NK-92 treated with Interleukin-12 subunit alpha and Interleukin-12 subunit beta, amount 100 ng/mL, for 24 hours (cell line): ENCODE results near the gene ZNF860.
"Not testable (repeated sequence)": the region's sequence is repeated elsewhere in the genome, so short reads cannot be mapped to it uniquely, and the experiment has no call there.

Experiments used
- DNase-seq: peaks from one replicate; lab custom pipeline; 2025; lab: John Stamatoyannopoulos, UW

The ZNF860 gene

DNA sequence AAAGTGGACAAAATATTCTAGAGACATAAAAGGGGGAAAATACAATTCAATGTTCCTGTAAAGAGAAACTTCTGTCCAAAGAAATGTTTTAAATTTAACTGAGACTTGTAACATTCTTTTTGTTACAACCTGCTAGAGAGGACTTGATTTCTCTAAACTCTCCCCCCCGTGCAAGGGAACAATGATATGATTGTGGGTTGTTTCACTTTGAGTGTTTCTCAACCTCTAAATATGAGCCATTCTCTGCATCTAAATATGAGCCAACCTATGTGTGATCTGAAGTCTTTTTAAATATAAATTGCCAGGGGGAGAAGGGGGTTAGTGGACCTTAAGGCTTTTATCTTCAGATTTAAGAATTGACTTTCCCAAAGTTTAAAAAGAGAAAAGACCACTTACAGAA, 14.6 kb downstream of the ZNF860 start:
- no peak for DNase-seq

DNA sequence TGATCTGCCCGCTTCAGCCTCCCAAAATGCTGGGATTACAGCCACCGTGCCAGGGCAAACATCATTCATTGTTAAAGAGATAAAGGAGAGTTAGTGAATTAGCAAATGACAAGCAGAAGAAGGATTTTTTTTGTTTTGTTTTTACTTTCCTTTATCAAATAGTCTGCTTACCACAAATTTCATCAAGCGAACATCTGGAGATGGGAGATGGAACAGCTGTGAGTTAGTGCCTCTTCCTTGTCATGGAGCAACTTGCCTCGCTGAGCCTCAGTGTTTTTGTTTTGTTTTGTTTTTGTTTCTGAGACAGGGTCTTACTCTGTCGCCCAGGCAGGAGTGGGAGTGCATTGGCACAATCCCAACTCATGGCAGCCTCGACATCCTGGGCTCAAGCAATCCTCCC, 15.9 kb downstream of the ZNF860 start:
- DNase-seq = no peak

DNA sequence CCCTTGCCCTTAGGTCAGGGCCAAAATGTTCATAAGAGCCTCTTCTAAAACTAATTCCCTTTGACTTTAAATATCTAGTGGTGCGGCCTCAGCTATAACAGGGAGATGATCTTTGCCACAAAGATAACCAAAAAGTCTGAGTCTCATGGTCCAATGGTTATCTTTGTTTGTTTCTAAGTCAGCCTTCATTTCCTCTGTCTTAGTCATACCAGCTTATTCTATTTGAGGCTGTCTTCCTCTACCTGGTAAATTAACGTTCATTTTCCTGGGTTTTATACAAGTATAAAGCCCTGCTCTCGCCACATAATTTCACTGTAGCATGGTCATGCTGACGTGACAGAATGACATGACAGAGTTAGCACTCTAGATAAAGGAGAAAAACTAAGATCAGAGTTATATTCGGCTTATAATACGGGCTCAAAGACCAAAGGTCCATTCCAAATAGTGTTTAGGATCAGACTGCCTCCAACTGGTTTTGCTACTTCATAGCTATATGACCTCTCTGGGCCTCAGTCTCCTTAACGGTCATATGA, 18.4 kb downstream of the ZNF860 start:
- no peak for DNase-seq

DNA sequence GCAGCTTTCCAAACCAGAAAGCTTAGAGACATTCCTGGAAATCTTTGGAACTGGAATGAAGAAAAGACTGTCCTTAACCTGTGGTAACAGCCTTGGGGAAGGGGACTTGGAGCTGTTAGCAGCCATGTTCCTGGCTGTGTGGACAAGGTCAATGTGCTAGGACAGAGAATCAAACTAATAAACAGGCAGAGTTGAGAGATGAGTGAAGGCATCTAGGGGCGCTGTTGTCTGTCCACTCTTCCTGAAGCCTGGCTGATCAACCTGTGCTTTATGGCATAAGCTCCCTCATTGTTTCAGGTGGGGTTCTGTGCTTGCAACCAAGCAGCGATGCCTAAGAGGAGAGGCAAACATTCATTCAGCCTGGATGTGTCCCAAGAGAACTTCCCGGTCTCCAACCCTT, 19.3 kb downstream of the ZNF860 start:
- DNase-seq = no peak

DNA sequence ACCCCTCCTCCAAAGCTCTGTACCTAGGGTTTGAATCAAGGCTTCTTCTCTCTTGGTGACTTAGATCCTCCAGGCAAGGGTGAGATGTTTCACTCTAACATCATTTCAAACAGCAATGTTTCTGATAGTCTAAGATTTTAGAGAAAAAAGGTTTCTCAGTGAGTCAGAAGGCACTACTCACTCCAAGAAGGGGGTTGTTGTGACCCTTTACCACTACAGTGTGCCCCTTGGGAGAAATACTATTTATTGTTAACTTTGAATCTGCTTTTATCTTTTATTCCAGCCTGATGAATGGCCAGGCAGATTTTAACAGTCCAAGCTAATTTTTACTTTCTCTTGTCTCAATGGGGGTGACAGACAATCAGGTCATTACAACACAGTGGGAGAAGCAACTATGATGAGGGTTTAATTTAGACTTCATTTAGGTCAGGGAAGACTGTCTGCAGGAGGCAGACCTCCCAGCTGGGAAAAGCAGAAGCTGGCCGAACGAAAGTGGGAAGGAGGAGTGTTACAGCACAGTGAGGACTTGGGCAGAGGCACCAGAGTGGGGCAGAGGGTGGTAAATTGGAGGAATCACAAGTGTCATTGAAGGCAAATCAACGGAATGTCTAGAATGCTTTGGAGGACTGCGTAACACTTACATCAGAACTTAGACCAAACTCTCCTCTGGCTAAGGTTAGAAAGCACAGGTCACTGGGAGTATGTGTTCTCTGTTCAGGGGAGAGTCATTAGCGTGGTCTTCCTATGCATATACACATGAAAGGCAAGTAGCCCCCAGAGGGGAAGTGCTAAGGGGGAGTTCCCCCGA, 21.2 kb downstream of the ZNF860 start:
- no peak for DNase-seq

DNA sequence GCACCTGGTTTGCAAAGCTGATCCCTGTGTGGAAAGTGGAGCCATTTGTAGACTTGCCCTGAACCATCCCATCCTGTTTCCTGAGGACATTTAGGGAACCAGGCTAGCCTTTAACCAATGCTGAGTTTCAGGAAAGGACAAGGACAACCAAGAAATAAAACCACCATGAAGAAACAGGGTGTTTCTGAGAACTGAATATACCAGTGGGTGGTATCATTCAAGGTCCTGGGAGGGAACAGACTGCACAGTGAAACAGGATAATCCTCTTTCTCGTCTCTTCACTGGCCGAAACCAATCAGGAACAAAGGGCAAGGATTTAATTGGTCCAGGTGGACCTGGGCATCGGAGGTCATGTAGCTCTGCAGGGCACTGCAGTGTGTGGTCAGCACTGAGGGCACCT, 21.8 kb downstream of the ZNF860 start:
- no peak for DNase-seq

DNA sequence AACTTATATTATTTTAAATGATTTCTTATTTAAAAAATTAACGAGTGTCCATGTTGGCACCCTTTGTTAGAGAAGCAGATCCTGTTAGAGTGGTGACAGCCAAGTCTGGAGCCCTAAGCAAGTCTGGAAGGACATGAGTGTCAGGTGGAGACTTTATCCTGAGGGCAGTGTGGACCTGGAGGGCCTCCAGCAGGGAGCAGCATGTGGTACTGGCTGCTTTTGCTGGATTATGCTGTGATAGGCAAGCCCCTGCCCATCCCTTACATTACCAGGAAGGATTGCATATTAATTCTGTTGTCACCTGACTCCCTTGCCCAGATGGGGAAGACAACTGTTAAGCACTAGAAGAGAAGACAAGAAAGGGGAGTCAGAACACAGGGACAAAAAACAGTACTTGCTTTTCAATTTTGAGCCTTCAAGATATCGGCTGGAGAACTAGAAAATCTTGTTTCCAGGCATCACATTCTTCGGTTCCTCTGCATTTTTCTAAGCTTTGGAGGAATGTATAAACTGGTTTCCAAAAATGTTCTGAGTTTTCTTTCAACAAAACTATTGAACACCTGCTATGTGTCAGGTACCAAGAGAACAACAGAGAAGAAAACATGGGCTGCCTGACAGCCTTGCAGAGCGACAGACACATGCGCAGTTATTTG, 22.7 kb downstream of the ZNF860 start:
- no peak for DNase-seq

DNA sequence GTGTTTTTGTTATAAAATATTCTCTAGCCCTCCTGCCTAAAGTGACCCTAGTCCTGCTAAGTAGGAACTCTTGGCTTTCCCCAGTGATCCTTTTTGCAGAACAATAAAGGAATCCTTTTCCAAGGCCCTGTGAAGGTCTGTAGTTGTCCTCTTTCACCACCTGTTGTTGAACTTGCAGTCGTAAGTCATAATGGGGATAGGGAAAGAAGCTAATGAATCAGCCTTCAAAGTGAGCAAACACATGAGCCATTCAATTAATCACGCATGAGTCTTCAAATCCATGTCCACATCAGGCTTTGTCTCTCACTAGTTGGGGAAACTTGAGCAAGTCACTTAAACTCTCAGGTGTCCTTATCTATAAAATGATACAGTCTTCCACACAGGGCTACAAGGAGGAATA, 27.6 kb downstream of the ZNF860 start:
- no peak for DNase-seq

DNA sequence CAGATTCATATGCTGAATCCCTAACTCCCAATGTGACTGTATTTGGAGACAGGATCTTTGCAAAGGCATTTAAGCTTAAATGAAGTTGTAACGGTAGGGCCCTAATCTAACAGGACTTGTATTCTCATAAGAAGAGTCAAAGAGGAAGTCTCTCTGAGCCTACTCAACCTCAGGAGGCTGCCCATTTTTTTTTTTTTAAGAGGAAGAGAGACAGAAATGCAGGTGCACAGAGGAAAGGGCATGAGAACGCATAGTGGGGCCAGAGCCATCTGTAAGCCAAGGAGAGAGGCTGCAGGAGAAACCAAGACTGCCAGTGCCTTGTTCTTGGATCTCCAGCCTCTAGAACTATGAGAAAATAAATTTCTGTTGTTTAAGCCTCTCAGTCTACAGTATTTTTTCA, 28.4 kb downstream of the ZNF860 start:
- DNase-seq = no peak

DNA sequence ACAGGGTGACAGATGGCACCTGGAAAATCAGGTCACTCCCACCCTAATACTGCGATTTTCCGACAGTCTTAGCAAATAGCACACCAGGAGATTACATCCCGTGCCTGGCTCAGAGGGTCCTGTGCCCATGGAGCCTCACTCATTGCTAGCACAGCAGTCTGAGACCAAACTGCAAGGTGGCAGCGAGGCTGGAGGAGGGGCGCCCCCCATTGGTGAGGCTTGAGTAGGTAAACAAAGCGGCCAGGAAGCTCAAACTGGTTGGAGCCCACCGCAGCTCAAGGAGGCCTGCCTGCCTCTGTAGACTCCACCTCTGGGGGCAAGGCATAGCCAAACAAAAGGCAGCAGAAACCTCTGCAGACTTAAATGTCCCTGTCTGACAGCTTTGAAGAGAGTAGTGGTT, 29.1 kb downstream of the ZNF860 start:
- DNase-seq = not testable (repeated sequence)

DNA sequence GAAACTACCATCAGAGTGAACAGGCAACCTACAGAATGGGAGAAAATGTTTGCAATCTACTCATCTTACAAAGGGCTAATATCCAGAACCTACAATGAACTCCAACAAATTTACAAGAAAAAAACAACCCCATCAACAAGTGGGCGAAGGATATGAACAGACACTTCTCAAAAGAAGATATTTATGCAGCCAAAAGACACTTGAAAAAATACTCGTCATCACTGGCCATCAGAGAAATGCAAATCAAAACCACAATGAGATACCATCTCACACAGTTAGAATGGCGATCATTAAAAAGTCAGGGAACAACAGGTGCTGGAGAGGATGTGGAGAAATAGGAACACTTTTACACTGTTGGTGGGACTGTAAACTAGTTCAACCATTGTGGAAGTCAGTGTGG, 34.1 kb downstream of the ZNF860 start:
- DNase-seq = not testable (repeated sequence)

DNA sequence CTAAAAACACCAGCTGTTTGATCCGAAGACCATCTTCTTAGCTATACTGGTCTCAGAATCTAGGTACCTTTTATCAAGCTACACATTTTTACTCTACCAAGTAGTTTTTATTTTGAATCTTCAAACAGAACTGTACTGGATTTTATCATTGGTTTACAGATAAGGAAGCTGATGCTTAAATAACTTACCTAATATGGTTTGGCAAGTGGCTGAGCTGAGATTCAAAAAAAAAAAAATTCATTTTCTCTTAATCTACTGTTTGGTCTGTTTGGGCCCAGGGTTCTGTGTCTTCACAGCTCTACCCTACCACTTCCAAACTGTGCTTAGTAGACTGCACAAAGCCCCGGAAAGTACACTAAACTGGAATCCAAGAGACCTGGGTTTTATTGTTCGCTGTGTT, 35.7 kb downstream of the ZNF860 start:
- DNase-seq = no peak

DNA sequence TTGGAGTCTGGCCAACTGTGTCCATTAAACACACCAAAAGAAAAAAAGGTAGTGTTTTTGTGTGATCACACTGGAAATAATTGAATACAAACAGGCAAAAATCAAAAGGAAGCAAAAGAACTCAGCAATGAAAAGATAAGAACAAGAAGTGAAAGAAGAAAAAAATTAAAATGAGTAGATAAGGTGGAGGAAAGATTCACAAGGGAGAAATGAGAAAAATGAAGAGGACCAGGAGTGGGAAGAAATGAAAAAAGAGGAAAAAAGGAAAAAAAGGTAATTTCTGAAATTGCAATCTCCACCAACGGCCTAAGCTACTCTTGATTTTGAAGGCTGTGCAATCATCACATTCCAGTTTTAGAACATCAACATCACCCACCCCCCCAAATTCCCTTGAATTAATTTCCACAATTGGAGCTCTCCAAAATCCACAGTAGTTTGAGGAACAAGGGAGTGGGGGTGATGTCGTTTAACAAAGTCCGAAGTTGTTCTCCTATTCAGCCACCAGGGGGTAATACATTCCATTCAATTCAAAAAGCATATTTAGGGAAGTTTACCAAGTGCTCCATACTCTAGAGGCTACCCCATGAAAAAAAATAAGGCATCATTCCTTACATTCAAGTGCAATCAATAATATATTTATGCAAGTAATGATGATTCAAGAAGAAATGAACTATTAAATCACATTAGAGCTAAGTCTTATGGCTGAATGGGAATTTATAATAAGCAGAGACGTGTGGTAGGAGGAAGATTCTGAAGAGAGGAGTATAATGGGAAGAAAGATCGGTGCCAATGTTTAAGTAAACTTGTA, 37.4 kb downstream of the ZNF860 start:
- DNase-seq = no peak

DNA sequence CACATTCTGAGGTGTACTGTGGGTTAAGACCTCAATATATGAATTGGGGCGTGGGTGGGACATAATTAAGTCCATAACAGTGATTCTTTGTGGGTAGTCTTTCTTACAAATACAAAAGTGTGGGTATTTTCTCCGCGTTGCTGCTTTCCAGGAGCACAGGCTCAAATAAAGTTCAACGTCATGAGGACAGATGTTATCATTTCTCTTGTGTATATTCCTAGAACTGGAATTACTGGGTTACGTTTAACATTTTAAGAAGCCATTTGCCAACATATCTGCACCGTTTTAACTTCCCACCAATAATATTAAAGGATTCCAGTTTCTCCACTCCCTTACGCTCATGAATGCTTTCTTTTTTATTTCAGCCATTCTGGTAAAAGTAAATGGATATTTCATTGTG, 39.6 kb downstream of the ZNF860 start:
- DNase-seq = no peak

DNA sequence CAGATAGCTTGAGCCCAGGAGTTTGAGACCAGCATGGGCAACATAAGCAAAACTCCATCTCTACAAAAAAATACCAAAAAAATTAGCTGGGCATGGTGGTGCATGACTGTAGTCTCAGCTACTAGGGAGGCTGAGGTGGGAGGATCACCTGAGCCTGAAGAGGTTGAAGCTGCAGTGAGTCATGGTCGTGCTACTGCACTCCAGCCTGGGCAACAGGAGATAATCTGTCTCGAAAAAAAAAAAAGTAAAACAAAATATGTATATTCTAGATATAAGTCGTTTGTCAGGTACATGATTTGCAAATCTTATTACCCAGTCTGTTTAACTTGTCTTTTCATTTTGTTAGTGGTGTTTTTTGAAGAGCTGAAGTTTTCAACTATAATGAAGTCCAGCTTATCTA, 40.2 kb downstream of the ZNF860 start:
- no peak for DNase-seq

DNA sequence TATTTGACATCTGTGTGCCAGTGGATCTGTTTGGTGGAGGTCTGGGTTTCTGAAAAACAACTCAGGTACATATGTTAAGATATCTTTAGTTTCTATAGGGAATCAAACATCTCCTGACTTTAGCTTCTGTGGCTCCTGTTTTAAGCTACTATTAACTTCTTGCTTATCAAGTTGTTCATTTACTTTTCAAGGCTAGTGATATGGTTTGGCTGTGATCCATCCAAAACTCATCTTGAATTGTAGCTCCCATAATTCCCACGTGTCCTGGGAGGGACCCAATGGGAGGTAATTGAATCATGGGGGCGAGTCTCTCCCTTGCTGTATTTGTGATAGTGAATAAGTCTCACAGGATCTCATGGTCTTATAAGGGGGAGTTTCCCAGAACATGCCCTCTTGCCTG, 41.4 kb downstream of the ZNF860 start:
- no peak for DNase-seq

DNA sequence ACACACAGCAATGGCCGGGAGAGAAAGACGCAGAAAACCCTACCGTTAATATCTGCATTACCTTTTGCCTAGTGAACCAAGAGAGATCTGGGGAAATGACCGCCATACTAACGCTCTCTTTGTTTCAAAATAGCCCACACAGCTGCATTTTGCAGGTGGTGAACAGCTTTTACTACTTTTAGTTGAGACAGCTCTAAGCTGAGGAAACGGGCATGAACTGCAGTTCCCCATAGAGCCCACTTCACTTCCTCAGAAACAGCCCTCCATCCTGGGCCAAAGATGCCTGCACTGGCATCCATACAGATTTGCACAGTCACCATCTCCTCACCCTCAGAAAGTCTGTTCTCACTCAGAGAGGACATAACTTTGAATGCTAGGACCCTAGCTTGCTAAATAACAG, 45.0 kb downstream of the ZNF860 start:
- no peak for DNase-seq

DNA sequence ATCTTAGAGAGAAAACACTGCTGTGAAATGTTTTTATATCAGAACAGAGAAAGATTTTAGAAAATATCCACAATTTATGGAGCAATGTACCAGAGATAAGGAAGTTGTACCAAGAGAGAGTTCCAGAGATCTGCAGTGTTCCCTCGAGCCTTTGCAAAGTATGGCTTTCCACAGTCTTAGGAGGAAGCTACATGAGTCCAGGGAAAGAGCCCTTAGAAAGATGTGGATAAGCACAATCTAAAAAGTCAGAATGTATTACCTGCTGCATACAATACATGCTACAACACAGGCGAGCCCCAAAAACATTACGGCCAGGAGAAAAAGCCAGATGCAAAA, 56.4 kb downstream of the ZNF860 start:
- no peak for DNase-seq

DNA sequence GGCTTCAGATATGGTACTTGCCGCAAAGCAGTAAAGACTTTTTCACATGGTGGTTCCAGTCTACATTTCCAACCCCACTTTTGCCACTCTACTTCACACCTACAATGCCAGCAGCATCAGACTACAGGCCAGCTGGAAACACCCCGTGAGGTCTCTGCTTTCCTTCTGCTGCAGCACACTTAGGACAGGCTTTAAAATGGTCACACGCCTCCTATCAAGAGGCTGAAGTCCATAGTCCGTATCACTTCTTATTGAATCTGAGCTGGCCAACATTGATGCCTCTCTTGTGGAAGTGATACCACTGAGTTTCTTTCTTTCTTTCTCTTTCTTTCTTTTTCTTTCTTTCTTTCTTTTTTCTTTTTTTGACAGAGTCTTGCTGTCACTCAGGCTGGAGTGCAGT, 59.8 kb downstream of the ZNF860 start:
- DNase-seq = no peak
